ENCODE measurements around the gene PICK1.

GRCh38 chr22:38026130-38027111, 30.8 kb upstream of the PICK1 start:
- TF ChIP-seq, protein P1, sequence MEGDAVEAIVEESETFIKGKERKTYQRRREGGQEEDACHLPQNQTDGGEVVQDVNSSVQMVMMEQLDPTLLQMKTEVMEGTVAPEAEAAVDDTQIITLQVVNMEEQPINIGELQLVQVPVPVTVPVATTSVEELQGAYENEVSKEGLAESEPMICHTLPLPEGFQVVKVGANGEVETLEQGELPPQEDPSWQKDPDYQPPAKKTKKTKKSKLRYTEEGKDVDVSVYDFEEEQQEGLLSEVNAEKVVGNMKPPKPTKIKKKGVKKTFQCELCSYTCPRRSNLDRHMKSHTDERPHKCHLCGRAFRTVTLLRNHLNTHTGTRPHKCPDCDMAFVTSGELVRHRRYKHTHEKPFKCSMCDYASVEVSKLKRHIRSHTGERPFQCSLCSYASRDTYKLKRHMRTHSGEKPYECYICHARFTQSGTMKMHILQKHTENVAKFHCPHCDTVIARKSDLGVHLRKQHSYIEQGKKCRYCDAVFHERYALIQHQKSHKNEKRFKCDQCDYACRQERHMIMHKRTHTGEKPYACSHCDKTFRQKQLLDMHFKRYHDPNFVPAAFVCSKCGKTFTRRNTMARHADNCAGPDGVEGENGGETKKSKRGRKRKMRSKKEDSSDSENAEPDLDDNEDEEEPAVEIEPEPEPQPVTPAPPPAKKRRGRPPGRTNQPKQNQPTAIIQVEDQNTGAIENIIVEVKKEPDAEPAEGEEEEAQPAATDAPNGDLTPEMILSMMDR (IDR thresholded peaks at IDR 0.05; ENCODE audit: low read depth, low read length, missing input control): no peak
- TF ChIP-seq MAX (IDR thresholded peaks at IDR 0.05): no peak
- TF ChIP-seq YY1 (IDR thresholded peaks at IDR 0.05): no peak
- TF ChIP-seq REST (IDR thresholded peaks at IDR 0.05): no peak

Measured in liver (tissue), 2 donors.